Activated effector memory CD4-positive, alpha-beta T cell treated with Interleukin-2 at 50 U/mL for 16 hours (primary cell): ENCODE measurements around the gene ALCAM.

ENCODE experiments used
- DNase-seq: peaks from one replicate; pipeline ENCODE4 v3.0.0-alpha.2; 2020

Gene ALCAM

DNA sequence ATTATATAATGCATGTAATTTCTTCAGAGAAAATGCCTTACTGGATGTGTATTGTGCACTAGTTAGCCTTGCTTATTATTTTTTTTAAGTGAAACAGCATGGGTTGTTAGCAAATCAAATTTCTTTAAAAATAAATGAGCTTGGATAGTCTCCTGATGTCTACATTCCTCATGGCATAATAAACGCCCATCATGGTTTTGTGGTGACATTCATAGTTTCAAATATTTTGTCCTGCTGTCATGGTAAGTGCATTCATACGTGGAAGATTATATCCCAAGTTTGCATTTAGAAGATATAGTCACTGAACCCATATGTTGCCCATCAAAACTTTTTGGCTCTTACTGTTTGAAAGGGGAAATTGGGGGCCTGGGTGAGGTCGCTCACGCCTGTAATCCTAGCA, 130.7 kb downstream of the ALCAM start:
- DNase-seq = no peak

DNA sequence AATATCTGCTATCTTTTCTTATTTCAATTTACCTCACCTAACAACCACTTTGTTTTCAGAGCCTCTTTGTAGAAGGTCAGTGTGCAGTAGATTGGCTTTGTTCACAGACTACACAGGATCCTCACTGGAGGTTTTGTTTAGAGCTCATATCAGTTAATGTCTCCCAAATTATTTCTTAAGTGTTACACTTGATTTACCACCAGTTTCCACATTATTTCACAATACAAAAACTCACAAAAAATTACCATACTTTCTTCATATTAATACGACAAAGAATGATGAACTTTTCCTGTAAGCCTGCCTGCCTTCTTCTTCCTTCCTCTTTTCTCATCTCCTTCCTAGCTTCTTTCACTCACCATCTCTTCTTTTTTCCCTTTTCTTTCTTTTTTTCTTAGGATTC, 133.3 kb downstream of the ALCAM start:
- no peak for DNase-seq

DNA sequence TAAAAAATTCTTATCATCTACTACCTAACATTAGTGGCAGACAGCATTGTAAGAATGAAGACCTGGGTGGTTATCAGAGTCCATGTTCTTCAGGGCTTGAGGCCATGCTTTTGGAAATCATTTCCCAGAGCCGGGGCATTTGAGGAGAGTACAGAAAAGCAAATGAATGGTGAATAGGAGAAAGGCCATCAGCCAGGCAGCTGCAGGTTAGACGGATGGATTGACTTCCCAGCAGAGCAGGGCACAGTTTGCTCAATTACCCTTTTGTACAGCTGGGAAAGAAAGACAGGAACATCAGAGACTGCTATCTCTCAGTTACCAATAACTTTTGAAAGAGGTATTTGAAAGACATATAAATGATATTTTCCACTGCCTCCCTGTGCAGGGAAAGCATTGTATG, 135.6 kb downstream of the ALCAM start:
- no peak for DNase-seq

DNA sequence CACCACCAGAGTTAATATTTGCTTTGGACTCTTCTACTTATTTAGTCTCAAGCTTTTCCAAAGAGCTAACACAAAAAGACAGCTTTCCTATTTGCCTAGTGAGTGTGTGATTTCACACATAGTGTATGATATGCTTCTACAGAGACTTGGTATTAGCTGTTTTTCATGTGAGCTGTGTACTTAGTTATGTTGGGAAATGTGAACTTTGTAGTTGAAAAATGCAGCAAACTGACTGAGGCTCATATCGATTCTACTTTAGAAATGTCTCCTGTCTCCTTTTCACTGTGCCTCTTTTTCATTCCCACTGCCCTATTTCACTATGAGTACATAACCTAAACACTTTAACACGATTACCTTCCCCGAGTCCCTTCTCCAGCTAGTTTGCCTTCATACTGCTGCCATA, 136.5 kb downstream of the ALCAM start:
- no peak for DNase-seq

DNA sequence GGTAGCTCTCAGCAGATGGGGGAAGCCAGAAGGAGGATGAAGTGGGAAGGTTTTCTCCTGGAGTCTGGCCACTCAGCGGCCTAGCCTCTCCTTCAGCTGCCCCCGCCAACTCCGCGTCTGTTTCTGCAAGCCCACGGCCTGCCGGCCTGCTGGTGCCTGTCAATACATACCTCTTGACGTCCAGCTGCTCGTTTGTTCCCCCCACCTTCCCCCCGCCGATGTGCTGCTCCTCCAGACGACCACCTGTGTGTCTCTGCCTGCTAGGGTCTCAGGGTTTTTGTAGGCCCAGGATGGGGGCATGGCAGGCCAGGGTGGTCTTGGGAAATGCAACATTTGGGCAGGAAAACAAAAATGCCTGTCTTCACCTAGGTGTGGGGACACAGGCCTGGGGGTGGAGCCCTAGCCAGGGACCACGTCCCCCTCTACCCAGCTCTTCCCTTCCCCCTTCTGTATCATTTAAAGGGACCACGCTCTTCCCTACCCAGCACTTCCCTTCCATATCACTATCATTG, 137.8 kb downstream of the ALCAM start:
- no peak for DNase-seq

DNA sequence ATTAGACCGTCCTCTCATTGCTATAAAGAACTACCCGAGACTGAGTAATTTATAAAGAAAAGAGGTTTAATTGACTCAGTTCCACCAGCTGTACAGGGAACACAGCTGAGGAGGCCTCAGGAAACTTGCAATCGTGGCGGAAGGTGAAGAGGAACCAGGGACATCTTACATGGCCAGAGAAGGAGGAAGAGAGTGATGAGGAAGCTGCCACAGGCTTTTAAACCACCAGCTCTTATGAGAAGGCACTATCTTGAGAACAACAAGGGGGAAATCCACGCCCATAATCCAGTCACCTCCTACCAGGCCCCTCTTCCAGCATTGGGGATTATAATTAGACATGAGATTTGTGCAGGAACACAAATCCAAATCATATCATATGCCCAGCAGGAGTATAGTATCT, 138.5 kb downstream of the ALCAM start:
- no peak for DNase-seq

DNA sequence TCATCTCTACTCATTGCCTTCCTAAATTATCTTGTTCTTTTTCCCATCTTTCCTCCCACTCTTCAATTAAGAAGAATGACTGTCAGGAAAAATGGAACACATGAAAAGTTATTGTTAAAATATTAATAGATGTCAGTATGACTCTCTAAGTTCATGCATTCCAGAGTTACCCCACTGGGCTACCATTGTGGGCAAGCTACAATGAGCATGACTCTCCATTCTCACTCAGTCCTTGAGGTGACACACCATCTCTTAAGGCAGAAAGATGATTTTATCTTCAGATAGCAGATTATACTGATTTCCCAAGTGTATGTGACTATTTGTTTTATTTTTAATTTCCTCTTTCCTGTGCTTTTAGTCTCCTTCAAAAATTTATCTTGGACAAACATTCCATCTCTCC, 144.3 kb downstream of the ALCAM start:
- no peak for DNase-seq

DNA sequence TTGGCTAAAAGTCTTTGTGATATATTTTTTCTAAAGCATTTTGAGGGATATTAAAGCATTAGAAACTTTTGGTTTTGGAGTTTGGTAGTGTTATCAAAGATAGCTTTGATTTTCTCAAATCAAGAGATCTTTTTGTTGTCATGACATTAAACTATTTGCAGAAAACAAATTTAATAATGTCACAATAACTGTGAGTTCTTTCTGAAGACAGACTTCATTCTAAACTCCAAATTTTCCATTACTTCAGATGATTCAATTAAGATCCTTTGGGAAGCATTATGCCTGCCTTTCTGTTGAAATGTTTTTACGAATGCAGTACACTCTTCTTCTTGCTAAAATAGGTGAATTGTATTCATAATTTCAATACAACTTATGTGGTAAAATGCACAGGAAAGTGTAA, 145.4 kb downstream of the ALCAM start:
- no peak for DNase-seq

DNA sequence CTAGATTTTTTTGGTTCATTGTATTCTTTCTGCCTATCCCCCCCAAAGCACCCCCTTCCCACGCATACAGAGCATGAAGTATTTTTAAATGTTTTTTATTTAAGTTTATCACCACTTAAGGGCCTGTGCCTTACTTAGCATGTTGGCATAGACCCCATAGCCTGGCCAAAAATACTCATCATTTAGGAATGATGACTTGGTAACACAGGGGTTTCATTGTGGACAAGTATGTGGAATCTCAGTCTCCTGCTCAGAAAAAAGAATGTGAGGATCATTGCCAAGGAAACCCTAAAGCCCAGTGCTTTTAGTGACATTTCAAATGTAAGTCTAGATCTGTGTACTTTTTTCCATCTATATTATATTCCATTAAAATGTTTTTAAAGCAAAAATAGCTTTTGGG, 146.3 kb downstream of the ALCAM start:
- no peak for DNase-seq

DNA sequence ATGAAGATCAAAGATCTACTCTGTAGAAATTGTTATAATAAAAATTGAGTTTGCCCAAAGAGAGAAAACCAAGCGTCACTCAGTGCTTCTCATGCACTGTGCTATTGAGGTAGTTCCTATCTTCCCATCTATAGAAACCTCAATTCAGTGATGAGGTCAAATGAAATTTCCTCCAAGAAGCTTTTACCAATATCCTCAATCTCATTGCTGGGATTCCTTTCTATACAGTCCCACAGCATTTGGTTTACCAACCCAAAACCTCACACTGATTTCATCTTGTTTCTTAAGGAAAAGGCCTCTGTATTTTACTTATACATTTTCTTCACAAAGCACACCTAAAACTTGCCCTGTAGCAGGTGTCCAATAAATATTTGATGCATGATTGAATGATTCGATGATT, 147.2 kb downstream of the ALCAM start:
- no peak for DNase-seq

DNA sequence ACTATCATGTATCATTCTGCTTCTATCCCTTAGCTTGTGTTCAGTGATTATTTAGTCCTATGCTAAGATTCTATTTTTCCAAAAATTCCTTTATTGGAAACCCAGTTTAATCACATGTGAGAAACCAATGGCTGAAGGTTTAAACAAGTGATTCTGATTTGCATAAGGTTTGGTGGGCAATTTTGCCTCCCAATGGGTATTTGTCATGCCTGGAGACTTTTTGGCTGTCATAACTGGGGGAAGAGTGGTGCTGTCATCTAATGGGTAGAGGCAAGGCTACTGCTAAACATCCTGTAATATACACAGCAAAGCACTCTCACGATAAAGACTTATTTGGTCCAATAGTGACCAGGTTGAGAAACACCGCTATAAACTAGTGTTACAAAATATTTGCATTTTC, 148.7 kb downstream of the ALCAM start:
- no peak for DNase-seq

DNA sequence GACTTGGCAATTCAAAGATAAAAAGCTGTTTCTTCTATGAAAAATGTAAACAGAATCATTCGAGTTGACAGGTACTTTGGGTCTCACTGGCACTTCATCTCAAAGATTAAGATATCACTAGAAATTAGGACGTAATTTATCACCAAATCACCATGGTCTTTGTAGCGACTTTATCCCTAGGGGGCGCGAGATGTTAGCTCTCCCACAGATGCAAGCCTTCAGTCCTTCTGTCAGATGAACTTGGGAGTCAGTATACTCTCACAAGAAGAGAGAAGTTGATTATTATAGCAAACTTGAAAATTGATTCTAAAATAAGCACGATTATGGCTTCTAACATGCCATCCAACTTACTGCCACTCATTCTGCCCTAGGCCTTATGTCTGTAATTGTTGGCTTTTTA, 150.3 kb downstream of the ALCAM start:
- no peak for DNase-seq

DNA sequence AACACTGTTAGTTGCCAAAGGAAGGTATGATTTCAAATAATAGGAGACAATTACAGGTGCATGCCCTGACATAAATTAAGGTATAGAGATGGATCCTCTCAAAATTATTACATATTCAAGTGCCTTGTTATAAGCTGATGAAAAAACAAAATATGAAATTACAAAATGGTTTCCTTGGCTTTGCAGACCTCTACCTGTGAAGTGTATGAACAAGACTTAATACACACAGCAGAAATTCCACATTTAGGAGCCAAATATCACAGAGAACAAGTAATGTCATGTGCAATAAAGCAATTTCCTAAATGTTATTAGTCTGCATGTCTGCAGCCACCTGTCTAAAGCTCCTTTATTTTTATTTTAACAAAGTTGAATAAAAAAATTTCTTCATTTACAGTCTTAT, 151.5 kb downstream of the ALCAM start:
- DNase-seq = no peak

DNA sequence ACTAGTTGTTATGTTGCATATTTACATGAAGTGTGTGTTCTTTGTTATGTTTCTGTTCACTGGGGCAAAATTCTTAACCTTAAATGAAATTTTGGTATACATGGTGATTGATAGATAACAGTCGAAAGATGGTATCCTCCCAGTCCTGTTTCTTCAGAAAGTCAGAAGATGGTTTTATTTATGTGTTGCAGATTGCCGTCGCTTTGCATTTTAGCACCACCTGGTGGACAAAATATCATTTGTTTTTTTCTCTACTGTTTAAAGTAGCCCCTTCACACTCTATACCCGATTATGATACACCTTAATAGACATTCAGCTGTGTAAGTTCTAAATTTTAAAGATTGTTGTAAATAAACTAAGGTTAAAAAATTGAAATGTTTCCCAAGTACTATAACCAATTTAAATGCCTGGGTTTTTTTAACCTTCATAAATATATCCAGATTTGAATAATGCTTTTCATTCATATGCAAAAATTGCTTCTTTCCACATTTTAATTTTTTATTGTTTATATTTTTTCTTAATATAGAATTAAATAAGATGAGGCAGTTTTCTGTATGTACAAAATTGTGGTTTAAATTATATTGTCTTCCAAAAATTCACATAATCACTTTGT, 152.2 kb downstream of the ALCAM start:
- DNase-seq = no peak

DNA sequence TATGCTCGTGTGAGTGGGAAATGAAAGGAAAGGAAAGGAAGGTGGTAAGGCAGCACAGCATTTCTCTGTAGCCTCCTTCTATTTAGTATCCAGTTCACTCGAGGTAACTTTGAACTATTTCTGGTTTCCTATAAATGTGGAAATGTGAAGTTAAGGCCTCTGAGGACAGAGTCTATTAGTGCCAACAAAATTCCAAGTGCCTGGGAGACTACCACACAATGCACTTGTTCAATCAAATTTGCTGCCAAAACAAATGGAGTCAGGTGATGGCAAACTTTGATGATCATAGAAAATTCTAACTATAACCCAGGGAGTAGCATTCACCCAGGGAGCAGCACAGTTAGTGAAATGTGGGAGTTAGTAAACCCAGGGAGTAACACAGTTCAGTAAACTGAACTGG, 155.1 kb downstream of the ALCAM start:
- no peak for DNase-seq

DNA sequence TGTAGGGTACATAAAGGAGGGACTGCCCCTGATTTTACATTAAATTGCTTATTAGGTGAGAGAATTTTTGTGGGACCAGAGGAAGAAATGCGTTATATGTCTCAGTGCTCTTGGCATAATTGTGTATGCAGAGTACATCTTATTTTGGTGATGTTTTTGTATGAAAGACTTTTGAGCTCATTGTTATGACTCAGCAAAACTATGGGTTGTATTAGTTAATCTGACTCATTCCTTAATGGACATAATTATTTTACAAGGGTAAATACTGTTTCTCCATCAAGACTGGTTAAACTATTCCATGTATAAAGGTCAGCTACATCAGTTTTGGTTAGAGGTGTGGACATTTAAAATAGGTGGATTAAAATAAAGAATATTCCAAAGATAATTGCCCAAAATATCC, 156.8 kb downstream of the ALCAM start:
- DNase-seq = no peak

DNA sequence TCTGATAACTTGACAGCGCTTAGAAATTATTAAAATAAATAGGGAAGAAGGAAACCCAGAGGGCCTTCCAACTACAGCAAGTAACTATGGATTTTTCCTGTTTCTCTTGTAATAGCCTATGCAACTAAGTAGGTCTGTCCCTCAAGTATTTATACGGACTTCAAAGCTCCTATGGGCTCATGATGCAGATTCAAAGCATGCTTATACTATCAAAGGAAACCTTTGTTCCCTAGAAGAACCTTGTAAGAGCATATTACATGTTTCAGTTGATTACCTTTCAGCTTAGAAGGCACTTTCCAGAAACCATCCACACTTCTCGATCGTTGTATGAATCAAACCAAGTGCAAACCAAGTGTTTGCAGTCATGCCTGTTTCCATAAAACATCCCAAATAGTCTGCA, 158.8 kb downstream of the ALCAM start:
- DNase-seq = no peak

DNA sequence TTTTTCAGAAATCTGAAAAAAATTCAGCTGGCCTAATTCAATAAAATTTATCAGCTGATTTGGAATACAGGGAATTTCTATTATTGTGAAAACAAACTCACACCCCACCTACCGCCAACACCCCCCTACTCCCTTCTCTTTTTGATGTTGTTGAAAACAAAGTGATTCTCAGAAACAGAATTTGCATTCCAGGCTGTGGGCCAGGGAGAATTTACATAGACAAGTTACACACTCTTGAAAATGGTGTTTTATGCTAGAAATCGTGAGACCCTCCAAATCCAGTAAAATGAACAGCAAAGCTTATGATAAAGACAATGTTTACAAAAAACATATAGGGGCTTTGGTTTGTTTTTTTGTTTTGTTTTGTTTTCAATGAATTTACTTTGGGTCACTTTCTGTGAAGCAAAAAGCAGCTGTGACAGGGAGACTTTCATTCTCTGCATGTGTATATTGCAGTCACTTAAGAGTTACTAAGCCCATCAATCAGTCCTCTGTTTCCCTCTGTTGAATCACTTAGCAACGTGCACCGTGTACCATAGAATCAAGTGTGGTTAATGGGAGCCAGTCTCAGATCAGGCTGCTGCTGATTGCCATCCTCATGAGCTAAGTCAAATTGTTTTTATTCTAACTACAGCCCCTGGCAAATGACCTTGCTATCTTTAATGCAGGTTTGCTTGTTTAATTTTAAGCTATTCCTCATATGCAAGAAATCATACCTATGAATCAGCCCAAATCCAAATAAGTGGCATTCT, 159.8 kb downstream of the ALCAM start:
- DNase-seq = no peak

DNA sequence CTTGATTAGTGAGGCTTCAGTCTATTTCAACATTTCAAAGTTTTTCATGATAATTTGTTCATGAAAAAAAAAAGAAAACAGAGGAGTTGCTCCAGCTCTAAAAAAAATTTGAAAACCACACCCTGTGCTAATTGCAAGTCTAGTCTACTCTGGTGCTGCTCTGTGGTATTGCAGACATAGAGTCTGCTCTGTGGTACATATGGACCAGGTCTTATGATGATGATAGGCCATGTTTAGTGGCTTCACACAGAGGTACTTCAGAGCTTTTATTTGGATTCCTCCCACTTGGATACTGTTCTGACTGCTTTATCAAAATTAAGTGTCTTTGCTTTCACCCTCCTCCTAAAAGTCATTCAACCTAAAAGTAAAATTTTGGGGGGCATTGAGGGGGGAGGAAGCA, 160.8 kb downstream of the ALCAM start:
- no peak for DNase-seq

DNA sequence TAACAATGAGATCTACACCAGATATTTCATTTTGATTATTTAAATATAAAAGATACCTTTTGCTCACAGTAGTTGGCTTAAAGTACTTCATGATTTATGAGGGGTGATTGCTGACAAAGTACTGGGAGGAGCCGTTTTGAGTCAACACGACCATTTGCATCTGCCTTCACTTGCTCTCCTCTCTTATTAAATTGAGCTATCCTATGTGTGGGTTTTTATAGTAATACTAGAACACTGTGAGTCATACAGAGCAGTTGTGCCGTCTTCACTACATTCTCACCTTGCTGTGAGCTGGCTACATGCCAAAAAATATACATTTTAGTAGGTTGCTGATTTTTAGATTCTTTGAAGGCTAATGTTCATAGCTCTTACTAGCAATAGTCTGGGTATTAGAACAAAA, 161.2 kb downstream of the ALCAM start:
- no peak for DNase-seq

DNA sequence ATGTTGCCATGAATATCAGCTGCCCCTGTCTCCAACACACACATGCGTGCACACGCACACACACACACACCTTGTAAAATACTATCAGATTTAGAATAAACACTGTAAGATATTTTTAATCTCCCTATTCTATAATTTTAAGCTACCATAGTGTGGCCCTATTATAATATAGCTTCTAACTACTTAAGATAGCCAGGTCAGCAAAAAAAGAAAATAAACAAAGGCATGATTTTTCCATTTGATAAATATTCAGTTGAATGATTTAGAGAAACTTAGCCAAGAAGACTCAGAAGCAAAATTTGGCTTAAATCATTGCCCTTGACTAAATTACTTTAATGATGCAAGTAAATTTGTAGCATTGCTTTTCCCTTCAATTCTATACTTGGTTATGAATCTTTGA, 162.2 kb downstream of the ALCAM start:
- no peak for DNase-seq

DNA sequence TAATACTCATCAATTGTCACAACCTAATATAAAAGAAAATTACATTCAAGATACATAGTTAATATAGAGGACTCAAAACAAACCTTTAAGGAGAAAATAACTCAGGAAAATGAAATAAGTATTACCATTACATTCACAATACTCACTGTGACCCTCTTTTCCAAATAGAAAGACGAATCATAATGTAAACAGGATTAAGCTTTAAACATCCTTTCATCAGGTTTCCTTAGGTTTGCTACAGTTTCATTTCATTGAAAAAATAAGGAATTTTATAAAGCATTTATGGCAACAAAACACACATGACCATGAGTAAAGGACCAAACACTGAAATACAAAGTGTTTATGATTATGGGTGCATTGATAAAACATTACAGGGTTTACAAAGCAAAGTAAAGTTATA, 162.7 kb downstream of the ALCAM start:
- DNase-seq = no peak

DNA sequence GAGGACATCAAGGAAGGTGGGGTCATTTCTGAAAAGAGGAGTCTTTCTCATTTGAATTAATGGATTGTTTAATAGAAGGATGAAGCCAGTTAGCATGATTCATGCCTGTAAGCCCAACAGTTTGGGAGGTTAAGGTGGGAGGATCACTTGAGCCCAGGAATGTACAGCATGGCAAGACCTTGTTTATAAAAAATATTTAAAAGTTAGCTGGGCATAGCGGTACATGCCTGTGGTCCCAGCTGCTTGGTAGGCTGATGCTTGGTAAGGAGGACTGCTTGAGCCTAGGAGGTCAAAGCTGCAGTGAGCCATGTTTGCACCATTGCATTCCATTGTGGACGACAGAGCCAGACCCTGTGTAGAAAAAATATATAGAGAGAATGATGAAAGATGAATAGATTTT, 165.5 kb downstream of the ALCAM start:
- no peak for DNase-seq

DNA sequence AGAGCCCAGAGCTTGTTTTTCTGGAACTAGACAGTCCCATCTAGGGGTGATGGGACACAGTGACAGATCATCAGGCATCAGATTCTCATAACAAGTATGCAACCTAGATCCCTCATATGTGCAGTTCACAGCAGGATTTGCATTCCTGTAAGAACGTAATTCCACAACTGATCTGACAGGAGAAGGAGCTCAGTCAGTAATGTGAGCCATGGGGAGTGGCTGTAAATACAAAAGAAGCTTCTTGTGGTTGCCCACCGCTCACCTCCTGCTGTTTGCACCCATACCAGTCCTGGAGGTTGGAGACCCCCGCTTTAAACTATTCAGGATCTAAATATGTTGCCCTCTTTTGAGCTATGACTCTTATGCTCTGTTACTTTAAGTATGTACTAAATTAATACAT, 167.3 kb downstream of the ALCAM start:
- DNase-seq = no peak

DNA sequence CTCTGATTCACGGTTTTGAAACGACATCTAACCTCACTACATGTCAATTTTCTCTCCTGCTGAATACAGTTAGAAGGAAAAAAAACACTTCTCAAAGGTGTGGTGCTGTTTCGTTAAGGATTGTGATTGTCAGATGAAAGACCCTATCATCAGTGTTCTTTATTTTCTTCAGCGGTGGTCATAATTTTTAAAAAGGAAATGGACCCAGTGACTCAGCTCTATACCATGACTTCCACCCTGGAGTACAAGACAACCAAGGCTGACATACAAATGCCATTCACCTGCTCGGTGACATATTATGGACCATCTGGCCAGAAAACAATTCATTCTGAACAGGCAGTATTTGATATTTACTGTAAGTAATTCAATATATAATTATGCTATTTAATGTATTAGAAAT, 167.8 kb downstream of the ALCAM start:
- no peak for DNase-seq
